ENCODE results near the gene BNIP3. TPM values are rescaled to one million over a fixed set of nuclear protein-coding genes. Genes with fewer than 3 reads are reported as not detected.

Gene BNIP3
- total and polyA plus RNA-seq, 2 of the 8 experiments (the other 6 are each of a cell fraction or from before 2014, with no cell fraction given): 25.8 to 58.9 TPM

DNA sequence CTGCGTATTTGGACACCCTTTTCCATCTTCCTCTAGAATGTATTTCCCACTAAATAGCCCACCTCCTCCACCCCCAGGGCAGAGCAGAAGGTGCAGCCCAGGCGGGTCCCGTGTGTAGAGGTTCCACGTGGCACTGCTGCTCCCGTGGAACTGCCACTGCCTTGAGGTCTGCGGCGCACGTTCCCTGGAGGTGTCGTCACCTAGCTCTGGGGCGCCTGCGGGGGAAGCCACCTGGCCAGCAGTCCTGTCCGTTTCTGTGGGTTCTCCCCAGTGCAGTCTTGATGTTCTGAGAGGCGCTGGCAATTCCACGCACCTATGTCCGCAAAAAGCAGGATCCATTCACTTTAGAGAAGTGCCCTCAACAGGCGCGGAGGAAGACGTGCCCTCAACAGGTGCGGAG is 21.9 kb downstream of the BNIP3 start:
- no peak overlapping the region for H3K4ac ChIP-seq (replicated peaks; ENCODE audit: insufficient read length, low read depth, low read length)
- no peak for FAIRE-seq
- H3K14ac ChIP-seq (ENCODE audit: insufficient read length): no peak overlapping the region
- no peaks in the 10 kb centered on the region for H3K23me2 ChIP-seq (ENCODE audit: low read depth, low read length)
- no peak overlapping the region; the same call in 1 of the 2 replicates for H2BK5ac ChIP-seq (ENCODE audit: low read depth, low read length)
- no peaks in the 10 kb centered on the region for H3K27me3 ChIP-seq (replicated peaks in 1 of 4; ENCODE audit: control insufficient read depth in 3 of 4, extremely low read depth in 1 of 4, insufficient read depth in 3 of 4, low read length in 3 of 4)
- H3K9ac ChIP-seq (replicated peaks in 1 of 4; ENCODE audit: extremely low read depth in 1 of 4, low read depth in 3 of 4, low read length in 3 of 4): no peak overlapping the region
- H3K18ac ChIP-seq (ENCODE audit: extremely low read depth, low read length): no peak overlapping the region
- H4K8ac ChIP-seq (ENCODE audit: extremely low read depth, insufficient read depth, low read length): no peak overlapping the region
- H2BK15ac ChIP-seq (ENCODE audit: low read length): no peak overlapping the region
- no peak overlapping the region for H2AFZ ChIP-seq (ENCODE audit: low read length)
- H2AK5ac ChIP-seq (ENCODE audit: low read depth, low read length): no peak overlapping the region
- H3K23ac ChIP-seq (ENCODE audit: insufficient read length): no peak overlapping the region
- no peak overlapping the region for H2BK12ac ChIP-seq (ENCODE audit: low read depth, low read length)
- no peak overlapping the region for H3K4me3 ChIP-seq (ENCODE audit: extremely low read depth in 1 of 4, insufficient read depth in 2 of 4, low read depth in 3 of 4, low read length in 4 of 4)
- H2BK20ac ChIP-seq (ENCODE audit: low read length): no peak overlapping the region
- H3K36me3 ChIP-seq (ENCODE audit: control insufficient read depth in 2 of 4, insufficient read depth in 4 of 4, low read length in 3 of 4): peaks cover 6 to 36% (median 18%) of the 10 kb centered on the region in 4 experiments
- H3K4me2 ChIP-seq (ENCODE audit: insufficient read depth in 1 of 2, low read depth in 2 of 2, low read length in 2 of 2): no peak overlapping the region
- H2BK120ac ChIP-seq (replicated peaks; ENCODE audit: low read depth, low read length): no peak overlapping the region
- CTCF ChIA-PET (ENCODE audit: partially characterized antibody): interaction anchor here (1.3 to 1.8 kb wide), 3 partner anchors 13 to 65 kb away, joined by 4 to 7 read pairs (median 4); no protein-coding TSS in a partner anchor
- peaks cover 0 to 8% of the 10 kb centered on the region in 2 experiments for H4K20me1 ChIP-seq (replicated peaks in 1 of 2; ENCODE audit: control insufficient read depth in 1 of 2, insufficient read depth in 2 of 2, low read length in 2 of 2)
- WGBS, 2 experiments (ENCODE audit: extremely low coverage in 1 of 2, insufficient coverage in 1 of 2, insufficient read length in 1 of 2, insufficient replicate concordance in 2 of 2, low coverage in 1 of 2, low lambda C conversion rate in 2 of 2, missing lambda C conversion rate in 1 of 2): 81% methylated on average over 19 of the region's 19 CpGs; no CpG with 5 or more reads in 1 of the 2 experiments
- no peak for DNase-seq (ENCODE audit: low read depth in 1 of 2, low spot score in 2 of 2)
- H3K79me2 ChIP-seq (ENCODE audit: control insufficient read depth in 1 of 2, insufficient read depth in 2 of 2, low read length in 2 of 2): no peaks in the 10 kb centered on the region
- no peak overlapping the region for H3K27ac ChIP-seq (ENCODE audit: low read depth, low read length)
- H4K5ac ChIP-seq (ENCODE audit: insufficient read length, low read depth, low read length): no peak overlapping the region
- peaks cover 3% of the 10 kb centered on the region; the same call in 1 of the 2 replicates for H3K79me1 ChIP-seq (ENCODE audit: low read depth, low read length)
- no peak overlapping the region for H4K91ac ChIP-seq (replicated peaks; ENCODE audit: insufficient read length, low read length)
- POLR2A ChIA-PET (ENCODE audit: partially characterized antibody): interaction anchor here (1.0 to 2.6 kb wide), 3 partner anchors 15 to 129 kb away, joined by 3 to 15 read pairs (median 5); no protein-coding TSS in a partner anchor
- H3K9me3 ChIP-seq (ENCODE audit: insufficient read depth in 2 of 2, low read depth in 1 of 2, low read length in 1 of 2): peaks cover 0 to 3% of the 10 kb centered on the region in 2 experiments; a peak in 1 of 4 replicates
- H3K4me1 ChIP-seq (replicated peaks in 1 of 4; ENCODE audit: control insufficient read depth in 3 of 4, insufficient read depth in 4 of 4, low read length in 3 of 4): no peaks in the 10 kb centered on the region; a peak in 1 of 7 replicates
- no peak overlapping the region for H3K56ac ChIP-seq (replicated peaks; ENCODE audit: insufficient read length, low read depth, low read length)
- TF ChIP-seq SIN3A (conservative IDR thresholded peaks at IDR 0.05 in 1 of 2, IDR thresholded peaks at IDR 0.05 in 1 of 2; ENCODE audit: low read depth in 1 of 2, low read length in 2 of 2): no peak
- TF ChIP-seq SP4 (IDR thresholded peaks at IDR 0.05; ENCODE audit: low read length): no peak
- no peak for TF ChIP-seq ZNF274 (IDR thresholded peaks at IDR 0.05; ENCODE audit: borderline replicate concordance, extremely low read depth, low read length)
- TF ChIP-seq NRF1 (IDR thresholded peaks at IDR 0.05; ENCODE audit: low read depth, low read length): no peak
- no peak for TF ChIP-seq SP2 (IDR thresholded peaks at IDR 0.05; ENCODE audit: low read length)
- TF ChIP-seq POLR2AphosphoS5 (IDR thresholded peaks at IDR 0.05; ENCODE audit: low read depth, low read length): no peak
- no peak for TF ChIP-seq BRCA1 (IDR thresholded peaks at IDR 0.05; ENCODE audit: low read depth, low read length)
- TF ChIP-seq CBX8 (IDR thresholded peaks at IDR 0.05; ENCODE audit: borderline replicate concordance, low read depth, low read length): no peak
- no peak for TF ChIP-seq TEAD4 (IDR thresholded peaks at IDR 0.05; ENCODE audit: low read depth, low read length)
- no peak for TF ChIP-seq NANOG (IDR thresholded peaks at IDR 0.05; ENCODE audit: insufficient read depth, low read depth, low read length, poor library complexity, severe bottlenecking)
- TF ChIP-seq, protein P1, sequence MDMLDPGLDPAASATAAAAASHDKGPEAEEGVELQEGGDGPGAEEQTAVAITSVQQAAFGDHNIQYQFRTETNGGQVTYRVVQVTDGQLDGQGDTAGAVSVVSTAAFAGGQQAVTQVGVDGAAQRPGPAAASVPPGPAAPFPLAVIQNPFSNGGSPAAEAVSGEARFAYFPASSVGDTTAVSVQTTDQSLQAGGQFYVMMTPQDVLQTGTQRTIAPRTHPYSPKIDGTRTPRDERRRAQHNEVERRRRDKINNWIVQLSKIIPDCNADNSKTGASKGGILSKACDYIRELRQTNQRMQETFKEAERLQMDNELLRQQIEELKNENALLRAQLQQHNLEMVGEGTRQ (IDR thresholded peaks at IDR 0.05; ENCODE audit: low read length): no peak
- no peak for TF ChIP-seq RXRA (IDR thresholded peaks at IDR 0.05; ENCODE audit: insufficient read depth, low read depth, low read length)
- no peak for TF ChIP-seq YY1 (IDR thresholded peaks at IDR 0.05; ENCODE audit: low read depth, low read length)
- TF ChIP-seq SRF (IDR thresholded peaks at IDR 0.05; ENCODE audit: low read depth, low read length): no peak
